ENCODE data around the gene NIPA2.

NIPA2 gene

GRCh38 chr15:22880068-22880980, 41.9 kb downstream of the NIPA2 start:
- no peak for DNase-seq

- DNase-seq: no peak
Measured at GRCh38 chr15:22880981-22881738, 42.7 kb downstream of the NIPA2 start.

GRCh38 chr15:22881739-22882440, 43.4 kb downstream of the NIPA2 start:
- no peak for DNase-seq

GRCh38 chr15:22883196-22883595, 44.7 kb downstream of the NIPA2 start:
- DNase-seq: no peak

- no peak for DNase-seq
Measured at GRCh38 chr15:22884344-22884743, 45.9 kb downstream of the NIPA2 start.

- DNase-seq: no peak
Measured at GRCh38 chr15:22885120-22885519, 46.7 kb downstream of the NIPA2 start.

GRCh38 chr15:22887157-22887951, 48.9 kb downstream of the NIPA2 start:
- no peak for DNase-seq

GRCh38 chr15:22888120-22888859, 49.8 kb downstream of the NIPA2 start:
- DNase-seq: no peak

GRCh38 chr15:22889146-22889818, 50.8 kb downstream of the NIPA2 start:
- DNase-seq: no peak

GRCh38 chr15:22890296-22890695, 51.8 kb downstream of the NIPA2 start:
- no peak for DNase-seq

- DNase-seq: no peak
Measured at GRCh38 chr15:22891426-22892210, 53.2 kb downstream of the NIPA2 start.

- DNase-seq: no peak
Measured at GRCh38 chr15:22892333-22892732, 53.9 kb downstream of the NIPA2 start.

- DNase-seq: no peak
Measured at GRCh38 chr15:22893081-22893480, 54.6 kb downstream of the NIPA2 start.

- DNase-seq: no peak
Measured at GRCh38 chr15:22893881-22894280, 55.4 kb downstream of the NIPA2 start.

- no peak for DNase-seq
Measured at GRCh38 chr15:22895465-22896190, 57.2 kb downstream of the NIPA2 start.

GRCh38 chr15:22902046-22902445, 63.6 kb downstream of the NIPA2 start:
- no peak for DNase-seq

- DNase-seq: no peak
Measured at GRCh38 chr15:22902578-22902977, 64.1 kb downstream of the NIPA2 start.

- no peak for DNase-seq
Measured at GRCh38 chr15:22902981-22903380, 64.5 kb downstream of the NIPA2 start.

- DNase-seq: no peak
Measured at GRCh38 chr15:22903427-22903826, 65.0 kb downstream of the NIPA2 start.
